DOHH2 (cell line): ENCODE results near the gene CREB5.

Experiments
- EZH2phosphoT487 ChIP-seq: fragments of 200-600 bp; sonication (generic); IDR thresholded peaks from 2 replicates; pipeline ENCODE4 v1.6.1; 2017; ENCODE audit warnings: borderline replicate concordance, mild to moderate bottlenecking, antibody characterized with exemption, low read length, moderate library complexity, mixed read lengths
- TF ChIP-seq, protein P1 (sequence below): fragments of 200-600 bp; sonication (generic); IDR thresholded peaks from one replicate; pipeline ENCODE4 v1.5.1; 2014; ENCODE audit warnings: antibody characterized with exemption, mild to moderate bottlenecking, low read depth, low read length; ENCODE audit not compliant: poor library complexity, severe bottlenecking

DNA sequence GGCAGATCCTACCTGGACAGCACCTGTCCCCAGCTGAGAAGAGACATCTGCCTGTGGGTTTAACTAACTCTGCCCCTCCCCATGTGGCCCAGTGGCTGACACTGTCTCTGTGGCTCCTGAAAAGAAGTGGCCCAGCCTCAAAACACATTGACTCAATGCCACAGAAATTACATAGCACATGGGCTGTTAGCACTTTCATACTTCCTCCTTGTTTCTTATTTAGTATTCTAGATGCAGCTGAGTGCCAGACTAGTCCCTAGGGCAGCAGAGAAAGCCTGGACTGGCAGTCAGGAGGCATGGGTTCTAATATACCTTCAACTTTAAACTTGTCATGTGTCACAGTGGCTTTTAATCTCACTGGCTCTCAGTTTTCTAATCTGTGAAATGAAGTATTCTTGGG lies 374.8 kb downstream of the CREB5 start:
- TF ChIP-seq, protein P1, sequence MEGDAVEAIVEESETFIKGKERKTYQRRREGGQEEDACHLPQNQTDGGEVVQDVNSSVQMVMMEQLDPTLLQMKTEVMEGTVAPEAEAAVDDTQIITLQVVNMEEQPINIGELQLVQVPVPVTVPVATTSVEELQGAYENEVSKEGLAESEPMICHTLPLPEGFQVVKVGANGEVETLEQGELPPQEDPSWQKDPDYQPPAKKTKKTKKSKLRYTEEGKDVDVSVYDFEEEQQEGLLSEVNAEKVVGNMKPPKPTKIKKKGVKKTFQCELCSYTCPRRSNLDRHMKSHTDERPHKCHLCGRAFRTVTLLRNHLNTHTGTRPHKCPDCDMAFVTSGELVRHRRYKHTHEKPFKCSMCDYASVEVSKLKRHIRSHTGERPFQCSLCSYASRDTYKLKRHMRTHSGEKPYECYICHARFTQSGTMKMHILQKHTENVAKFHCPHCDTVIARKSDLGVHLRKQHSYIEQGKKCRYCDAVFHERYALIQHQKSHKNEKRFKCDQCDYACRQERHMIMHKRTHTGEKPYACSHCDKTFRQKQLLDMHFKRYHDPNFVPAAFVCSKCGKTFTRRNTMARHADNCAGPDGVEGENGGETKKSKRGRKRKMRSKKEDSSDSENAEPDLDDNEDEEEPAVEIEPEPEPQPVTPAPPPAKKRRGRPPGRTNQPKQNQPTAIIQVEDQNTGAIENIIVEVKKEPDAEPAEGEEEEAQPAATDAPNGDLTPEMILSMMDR: no peak
- TF ChIP-seq EZH2phosphoT487: no peak
